Right lobe of liver (tissue), 6 donors: ENCODE measurements around the gene MAP3K10. TPM values are rescaled to one million over a fixed set of nuclear protein-coding genes. Genes with fewer than 3 reads are reported as not detected.

Source experiments
- ATAC-seq, 4 donors: fragments of 200-7000 bp; cut with Tn5 transposase; one replicate each; pipeline ENCODE4 v1.9.1; 2020; ENCODE audit warnings: mild to moderate bottlenecking in 4 of 4, moderate library complexity in 4 of 4
- DNase-seq, 3 donors: peaks; one replicate each; pipeline ENCODE4 v3.0.0-alpha.2; 2020
- H3K27ac ChIP-seq, 3 donors: fragments of 200-600 bp; one replicate each; pipeline ENCODE4 v1.8.0; 2022
- H3K27me3 ChIP-seq, 2 donors: fragments of 200-600 bp; one replicate each; pipeline ENCODE4 v1.8.0; 2022
- H3K36me3 ChIP-seq, 4 donors: fragments of 200-600 bp; sonication (generic) in 1 of 4; one replicate each; pipeline versions ENCODE4 v1.5.1 to v1.8.0; 2017 to 2022; ENCODE audit warnings: control low read depth in 1 of 4
- H3K4me1 ChIP-seq, 4 donors: fragments of 200-600 bp; sonication (generic) in 1 of 4; one replicate each; pipeline versions ENCODE4 v1.5.1 to v1.8.0; 2017 to 2022; ENCODE audit warnings: control low read depth in 1 of 4
- H3K4me3 ChIP-seq, 3 donors: fragments of 200-600 bp; one replicate each; pipeline ENCODE4 v1.8.0; 2022
- H3K9me3 ChIP-seq, 4 donors: fragments of 200-600 bp; sonication (generic) in 1 of 4; one replicate each; pipeline versions ENCODE4 v1.5.1 to v1.8.0; 2017 to 2022; ENCODE audit warnings: control low read depth in 1 of 4
- POLR2A ChIP-seq: fragments of 450-650 bp; IDR thresholded peaks from one replicate; pipeline ENCODE4 v1.6.1; 2017; ENCODE audit warnings: antibody characterized with exemption, mild to moderate bottlenecking
- WGBS: methylation state at CpG from one replicate; pipeline ENCODE4 v1.1.6; 2018; ENCODE audit warnings: low coverage, low lambda C conversion rate; ENCODE audit not compliant: insufficient coverage; ENCODE audit errors: missing lambda C conversion rate; 5-methylcytosine and 5-hydroxymethylcytosine counted together
- intact Hi-C, 2 donors: fragments of 100-400 bp; cut with DNase I; formaldehyde crosslinking; loops; one replicate each; pipeline versions ENCODE4 v1.11.2 to v1.14.1; 2022
- total RNA-seq, 6 experiments: library from RNA; depleted of rRNA in 2 of 6; stranded (reverse); fragments of >200 nt in 2 of 6; fragmentation: NEBNext Ultra II Directional in 3 of 6; extraction: Animal tissue kit (Norgen Biotek cat#: 25700) in 3 of 6; gene quantifications; one replicate each; pipeline versions ENCODE4 v1.1.0 to v1.2.4, GENCODE V29; 2016 to 2023
- TF ChIP-seq, protein P1 (sequence below), 4 donors: fragments of 200-600 bp in 3 of 4; fragments of 450-650 bp in 1 of 4; IDR thresholded peaks; one replicate each; pipeline versions ENCODE4 v1.5.1 to v1.8.0; 2016 to 2022; ENCODE audit warnings: antibody characterized with exemption in 4 of 4, mild to moderate bottlenecking in 2 of 4
- donor health status: DM: no; HTN: yes; CAD: no.
- donor health status: DM: no; HTN: no; CAD: no.
- donor health status: DM: no; HTN: no; CAD: no.
- donor health status: DM: no; HTN: yes; CAD: no.
- donor health status: DM: no; HTN: yes; CAD: no.

The MAP3K10 gene
- total RNA-seq, 6 experiments from 2014 or later: 4.2 to 7.0 (median 6.5) TPM

DNA sequence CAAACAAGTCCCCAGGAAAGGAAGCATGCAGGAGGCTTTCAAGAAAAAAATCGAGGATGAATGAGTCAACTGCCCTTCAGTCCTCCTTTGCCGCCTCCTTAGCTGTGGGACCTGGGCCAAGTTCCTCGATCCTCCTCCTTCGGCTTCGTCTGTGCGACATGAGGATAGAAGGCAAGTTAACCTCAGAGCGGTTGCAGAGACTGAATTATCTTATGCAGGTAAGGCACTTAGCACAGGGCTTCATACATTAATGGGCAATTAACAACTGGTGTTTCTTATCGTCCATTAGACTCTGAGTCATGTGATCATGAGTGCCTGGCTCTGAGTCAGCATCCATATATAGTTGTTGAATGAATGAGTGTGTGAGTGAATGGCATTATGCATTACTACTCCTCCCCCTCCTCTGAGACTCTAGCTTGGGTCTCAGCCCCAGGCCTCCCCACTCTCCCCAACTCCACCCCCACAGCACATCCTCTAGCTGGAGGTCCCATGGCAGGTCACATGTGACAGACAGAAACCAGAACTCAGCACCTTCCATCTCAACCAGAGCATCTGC, 28.6 kb downstream of the MAP3K10 start:
- 44% methylated on average over 7 of the region's 8 CpGs for WGBS
- no peak for DNase-seq
- Histone ChIP-seq H3K27ac (no peak overlapping the region), H3K27me3 (no peaks in the 10 kb centered on the region), H3K36me3 (no peaks in the 10 kb centered on the region), H3K4me3 (no peak overlapping the region), H3K4me1 (no peaks in the 10 kb centered on the region), H3K9me3 (no peaks in the 10 kb centered on the region)
- ATAC-seq: no peak
- no peak for TF ChIP-seq POLR2A
- TF ChIP-seq, protein P1, sequence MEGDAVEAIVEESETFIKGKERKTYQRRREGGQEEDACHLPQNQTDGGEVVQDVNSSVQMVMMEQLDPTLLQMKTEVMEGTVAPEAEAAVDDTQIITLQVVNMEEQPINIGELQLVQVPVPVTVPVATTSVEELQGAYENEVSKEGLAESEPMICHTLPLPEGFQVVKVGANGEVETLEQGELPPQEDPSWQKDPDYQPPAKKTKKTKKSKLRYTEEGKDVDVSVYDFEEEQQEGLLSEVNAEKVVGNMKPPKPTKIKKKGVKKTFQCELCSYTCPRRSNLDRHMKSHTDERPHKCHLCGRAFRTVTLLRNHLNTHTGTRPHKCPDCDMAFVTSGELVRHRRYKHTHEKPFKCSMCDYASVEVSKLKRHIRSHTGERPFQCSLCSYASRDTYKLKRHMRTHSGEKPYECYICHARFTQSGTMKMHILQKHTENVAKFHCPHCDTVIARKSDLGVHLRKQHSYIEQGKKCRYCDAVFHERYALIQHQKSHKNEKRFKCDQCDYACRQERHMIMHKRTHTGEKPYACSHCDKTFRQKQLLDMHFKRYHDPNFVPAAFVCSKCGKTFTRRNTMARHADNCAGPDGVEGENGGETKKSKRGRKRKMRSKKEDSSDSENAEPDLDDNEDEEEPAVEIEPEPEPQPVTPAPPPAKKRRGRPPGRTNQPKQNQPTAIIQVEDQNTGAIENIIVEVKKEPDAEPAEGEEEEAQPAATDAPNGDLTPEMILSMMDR (IDR thresholded peaks at IDR 0.05): no peak
- intact Hi-C loops: loop anchor here (5.0 to 10.0 kb wide), 4 partner anchors 55 to 315 kb away; no protein-coding TSS in a partner anchor

DNA sequence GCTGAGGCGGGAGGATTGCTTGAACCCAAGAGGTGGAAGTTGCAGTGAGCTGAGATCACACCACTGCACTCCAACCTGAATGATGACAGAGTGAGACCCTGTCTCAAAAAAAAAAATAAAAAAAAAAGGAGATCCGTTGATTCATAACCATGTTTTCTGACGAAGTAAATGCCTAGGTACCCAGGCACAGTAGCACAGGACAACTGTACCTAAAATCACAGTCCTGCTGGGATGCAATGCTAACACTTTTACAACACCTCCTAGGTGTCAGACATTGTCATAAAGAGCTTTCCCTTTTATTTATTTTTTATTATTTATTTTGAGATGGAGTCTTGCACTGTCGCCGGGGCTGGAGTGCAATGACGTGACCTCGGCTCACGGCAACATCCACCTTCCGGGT, 29.4 kb downstream of the MAP3K10 start:
- ATAC-seq: no peak
- Histone ChIP-seq H3K27me3 (no peaks in the 10 kb centered on the region), H3K4me3 (no peak overlapping the region), H3K27ac (no peak overlapping the region), H3K36me3 (no peaks in the 10 kb centered on the region), H3K4me1 (peaks cover 0 to 7% (median 3%) of the 10 kb centered on the region in 4 donors), H3K9me3 (no peaks in the 10 kb centered on the region)
- intact Hi-C loops: loop anchor here in 1 of 2 donors (10.0 kb wide), 1 partner anchor 54 kb away; no protein-coding TSS in a partner anchor
- no peak for DNase-seq
- 75% methylated on average over 6 of the region's 9 CpGs for WGBS
- TF ChIP-seq, protein P1 (IDR thresholded peaks at IDR 0.05): no peak
- TF ChIP-seq POLR2A: no peak

DNA sequence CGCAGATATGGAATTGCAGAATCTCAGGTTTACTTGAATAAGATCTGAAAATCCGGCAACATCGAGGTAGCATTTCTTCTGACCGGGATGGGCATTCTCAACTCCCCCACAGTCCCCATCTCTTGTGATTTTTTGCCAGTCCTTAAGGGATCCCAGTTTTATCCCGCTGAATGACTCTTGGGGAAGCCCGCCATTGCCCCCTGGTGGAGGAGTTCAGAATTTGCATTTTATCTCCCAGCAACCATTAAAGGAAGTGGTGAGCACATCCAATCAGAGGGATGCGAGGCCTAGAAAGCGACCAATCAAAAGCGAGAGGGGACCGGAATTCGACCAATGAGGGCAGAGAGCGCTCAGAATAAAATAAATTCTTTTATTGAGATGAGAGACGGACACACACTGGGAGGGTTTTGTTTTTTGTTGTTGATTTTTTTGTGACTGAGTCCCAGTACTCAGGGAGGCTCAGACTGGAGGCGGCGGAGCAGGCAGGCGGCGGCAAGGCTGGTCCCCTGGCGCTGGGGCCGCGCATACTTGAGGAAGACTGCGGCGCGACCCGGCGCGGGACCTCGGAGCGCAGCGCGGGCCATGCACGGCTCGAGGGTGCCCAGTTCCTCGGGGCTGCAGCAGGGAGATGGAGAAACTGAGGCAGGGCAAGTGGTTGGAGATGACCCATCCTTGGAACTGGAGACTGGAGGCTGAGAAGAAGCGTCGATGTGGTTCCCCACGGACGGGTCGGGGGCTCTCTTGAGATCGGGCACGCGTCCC, 30.8 kb downstream of the MAP3K10 start:
- no peaks in the 10 kb centered on the region for H3K9me3 ChIP-seq
- no peaks in the 10 kb centered on the region for H3K36me3 ChIP-seq
- 23% methylated on average over 17 of the region's 41 CpGs for WGBS
- peaks cover 0 to 16% (median 3%) of the 10 kb centered on the region in 4 donors for H3K4me1 ChIP-seq
- DNase-seq (peak in 2 of 3 donors; percentile 45 to 77), ATAC-seq (peak; percentile 65 to 80 (median 68))
- no peaks in the 10 kb centered on the region for H3K27me3 ChIP-seq
- H3K27ac ChIP-seq: no peak overlapping the region
- TF ChIP-seq, protein P1 (IDR thresholded peaks at IDR 0.05): peak; percentile 79 to 87 (median 85)
- TF ChIP-seq POLR2A: no peak
- H3K4me3 ChIP-seq: no peak overlapping the region
- intact Hi-C loops: loop anchor here in 1 of 2 donors (10.0 kb wide), 1 partner anchor 53 kb away; no protein-coding TSS in a partner anchor

DNA sequence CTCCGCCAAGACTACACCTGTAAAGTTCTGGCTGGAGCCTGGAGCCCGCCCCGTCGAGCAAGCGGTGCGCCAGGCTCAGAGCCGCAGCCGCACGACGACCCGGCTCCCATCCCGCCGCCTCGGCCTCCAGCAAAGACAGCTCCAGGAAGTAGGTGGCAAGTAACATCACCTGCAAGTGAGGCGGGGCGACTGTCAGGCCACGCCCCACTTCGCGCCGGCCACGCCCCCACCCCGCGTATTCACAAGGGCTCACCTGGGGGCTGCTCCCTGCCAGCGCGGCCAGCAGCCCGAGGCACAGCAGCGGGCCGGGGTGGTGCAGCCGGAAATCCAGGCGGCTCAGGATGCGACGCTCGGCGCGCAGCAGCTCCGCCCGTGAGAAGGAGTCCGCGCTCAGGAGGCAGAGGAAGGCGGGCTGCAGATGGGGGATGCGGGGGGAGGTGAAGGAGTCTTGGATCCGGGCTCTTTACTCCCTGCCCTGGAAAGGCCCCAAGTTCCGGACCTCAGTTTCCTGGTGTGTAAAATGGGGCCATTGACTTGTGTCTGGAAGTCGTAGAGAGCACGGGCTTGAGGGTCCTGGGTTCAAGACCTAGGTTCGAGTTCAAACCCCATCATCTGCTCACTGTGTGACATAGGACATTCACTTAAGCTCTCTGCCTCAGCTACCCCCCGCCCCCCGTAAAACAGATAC, 32.1 kb downstream of the MAP3K10 start:
- ATAC-seq: no peak
- intact Hi-C loops: loop anchor here in 1 of 2 donors (10.0 kb wide), 1 partner anchor 52 kb away; no protein-coding TSS in a partner anchor
- no peak for TF ChIP-seq POLR2A
- TF ChIP-seq, protein P1 (IDR thresholded peaks at IDR 0.05): no peak
- DNase-seq: no peak
- H3K4me1 ChIP-seq: peaks cover 0 to 16% (median 3%) of the 10 kb centered on the region in 4 donors
- WGBS: 55% methylated on average over 15 of the region's 48 CpGs
- H3K4me3 ChIP-seq: no peak overlapping the region
- H3K27ac ChIP-seq: no peak overlapping the region
- no peaks in the 10 kb centered on the region for H3K9me3 ChIP-seq
- no peaks in the 10 kb centered on the region for H3K27me3 ChIP-seq
- H3K36me3 ChIP-seq: no peaks in the 10 kb centered on the region
